Measurements from ENCODE around the gene RUNX2. TPM values are rescaled to one million over a fixed set of nuclear protein-coding genes. Genes with fewer than 3 reads are reported as not detected.
A peak's percentile ranks its signal among the peaks of the same experiment; 100 is the strongest.

RUNX2 gene
- total and polyA plus RNA-seq, 9 of the 15 experiments (the other 6 are each of a cell fraction or from before 2014, with no cell fraction given), result 0.29 to 1.00 (median 0.43) TPM

- Histone ChIP-seq H3K9me1 (ENCODE audit: control insufficient read depth, insufficient read depth, low read length) (no peaks in the 10 kb centered on the region), H3K9me3 (replicated peaks; ENCODE audit: control insufficient read depth, insufficient read depth, low read depth, low read length) (no peaks in the 10 kb centered on the region), H3K4me1 (replicated peaks in 1 of 2; ENCODE audit: control insufficient read depth in 2 of 2, insufficient read depth in 2 of 2, low read length in 2 of 2) (peaks cover 0 to 9% of the 10 kb centered on the region in 2 experiments; a peak in 2 of 5 replicates), H3K27ac (ENCODE audit: extremely low read depth, low read depth, low read length) (no peak overlapping the region), H3K79me2 (ENCODE audit: control insufficient read depth, insufficient read depth, low read length) (no peaks in the 10 kb centered on the region), H4K20me1 (replicated peaks; ENCODE audit: control insufficient read depth, insufficient read depth, low read length) (no peaks in the 10 kb centered on the region), H3K9ac (ENCODE audit: insufficient read depth in 1 of 2, low read depth in 2 of 2, low read length in 2 of 2) (no peak overlapping the region), H3K4me2 (ENCODE audit: insufficient read depth, low read length) (no peak overlapping the region), H3K4me3 (no peak overlapping the region), H2AFZ (ENCODE audit: low read depth, low read length) (0 out of 2 replicates have a peak overlapping the region, but pooled peaks have one; percentile 20), H3K36me3 (ENCODE audit: control insufficient read depth, insufficient read depth, low read length) (no peaks in the 10 kb centered on the region), H3K27me3 (ENCODE audit: control insufficient read depth in 2 of 2, insufficient read depth in 2 of 2, low read length in 2 of 2) (no peaks in the 10 kb centered on the region; a peak in 2 of 5 replicates)
- intact Hi-C loops (cut with micrococcal nuclease) (no loop called here), in situ Hi-C loops (cut with MboI) (no loop called here)
- ATAC-seq (no peak), FAIRE-seq (no peak), DNase-seq (ENCODE audit: extremely low read depth in 1 of 4, low spot score in 3 of 4) (no peak)
- ChIA-PET CTCF (ENCODE audit: low intra/inter-chr PET ratio) (interaction anchor here (0.7 kb wide), 1 partner anchor 41 kb away, joined by 3 read pairs; no protein-coding TSS in a partner anchor), POLR2A (no interaction called here)
- 2% methylated on average over 4 of the region's 4 CpGs for WGBS (ENCODE audit: insufficient coverage, low coverage, missing lambda C conversion rate)
- no TSS peak for BruUV-seq (replicated peaks)
- TF ChIP-seq BCL6 (CRISPR knock-in tag; IDR thresholded peaks at IDR 0.05) (no peak), MCM2 (IDR thresholded peaks at IDR 0.05; ENCODE audit: low read depth) (no peak), GTF3C2 (IDR thresholded peaks at IDR 0.05; ENCODE audit: borderline replicate concordance, extremely low read depth, insufficient read length) (no peak), SIN3A (IDR thresholded peaks at IDR 0.05; ENCODE audit: borderline replicate concordance in 2 of 2, control insufficient read depth in 1 of 2, low read depth in 2 of 2, low read length in 2 of 2) (no peak), XRCC3 (IDR thresholded peaks at IDR 0.05) (no peak), COPS2 (conservative IDR thresholded peaks at IDR 0.05) (no peak), ZNF778 (CRISPR knock-in tag; IDR thresholded peaks at IDR 0.05) (no peak), ESRRA (IDR thresholded peaks at IDR 0.05; ENCODE audit: borderline replicate concordance, low read depth) (no peak), ZBTB17 (CRISPR knock-in tag; IDR thresholded peaks at IDR 0.05) (no peak), CLOCK (CRISPR knock-in tag; IDR thresholded peaks at IDR 0.05; ENCODE audit: borderline replicate concordance) (no peak), TAF15 (IDR thresholded peaks at IDR 0.05; ENCODE audit: low read depth, low read length) (no peak), NUFIP1 (IDR thresholded peaks at IDR 0.05; ENCODE audit: partially characterized antibody) (no peak), SIX5 (IDR thresholded peaks at IDR 0.05; ENCODE audit: borderline replicate concordance in 1 of 2, insufficient read depth in 1 of 2, low read depth in 1 of 2, low read length in 2 of 2) (no peak), ELF4 (CRISPR knock-in tag; IDR thresholded peaks at IDR 0.05) (no peak), UBTF (IDR thresholded peaks at IDR 0.05; ENCODE audit: borderline replicate concordance in 1 of 2, low read depth in 2 of 2, low read length in 2 of 2) (no peak)
These were observed 205.3 kb downstream of the RUNX2 start for GRCh38 chr6:45533386-45533785.

Measured in K562 (cell line).